Breast epithelium (tissue), 4 donors: ENCODE data around the gene KLHL29. TPM values are rescaled to one million over a fixed set of nuclear protein-coding genes. Genes with fewer than 3 reads are reported as not detected.

Source experiments
- DNase-seq, 2 donors: peaks; one replicate each; pipeline ENCODE4 v3.0.0-alpha.2; 2019; ENCODE audit warnings: low spot score in 2 of 2
- H3K27ac ChIP-seq, 2 donors: fragments of 200-600 bp; sonication (generic) in 1 of 2; one replicate each; pipeline ENCODE4 v1.5.1; 2016 to 2019; ENCODE audit warnings: mild to moderate bottlenecking in 1 of 2
- H3K27me3 ChIP-seq, 2 donors: fragments of 200-600 bp; sonication (generic) in 1 of 2; one replicate each; pipeline versions ENCODE4 v1.5.1 to v1.6.0; 2017 to 2019; ENCODE audit warnings: control low read depth in 1 of 2, mild to moderate bottlenecking in 1 of 2
- H3K36me3 ChIP-seq: fragments of 200-600 bp; one replicate; pipeline ENCODE4 v1.5.1; 2019
- H3K4me1 ChIP-seq, 2 donors: fragments of 200-600 bp; sonication (generic); one replicate each; pipeline ENCODE4 v1.5.1; 2016 to 2019; ENCODE audit warnings: control low read depth in 1 of 2
- H3K4me3 ChIP-seq, 3 donors: fragments of 200-600 bp; sonication (generic); 1 replicate in 2 of 3; 2 replicates in 1 of 3; pipeline ENCODE4 v1.5.1; 2016 to 2019; ENCODE audit warnings: mild to moderate bottlenecking in 3 of 3, moderate library complexity in 2 of 3
- H3K9me3 ChIP-seq, 2 donors: fragments of 200-600 bp; sonication (generic) in 1 of 2; one replicate each; pipeline ENCODE4 v1.5.1; 2016 to 2019; ENCODE audit warnings: control low read depth in 1 of 2
- POLR2A ChIP-seq: fragments of 450-650 bp; IDR thresholded peaks from one replicate; pipeline ENCODE4 v1.6.1; 2016; ENCODE audit warnings: antibody characterized with exemption, mild to moderate bottlenecking, moderate library complexity
- POLR2AphosphoS5 ChIP-seq, 3 donors: sonication (generic); formaldehyde crosslinking; IDR thresholded peaks; one replicate each; pipeline ENCODE4 v1.6.1; 2017; ENCODE audit warnings: antibody characterized with exemption in 3 of 3
- intact Hi-C: fragments of 100-400 bp; cut with DNase I; formaldehyde crosslinking; loops from one replicate; pipeline ENCODE4 v1.15.1; 2023; ENCODE audit warnings: low total_unique reads
- total RNA-seq, 3 donors: library from RNA; depleted of rRNA; stranded (reverse); fragments of >200 nt; gene quantifications; one replicate each; pipeline ENCODE4 v1.1.0, GENCODE V29; 2016
- TF ChIP-seq, protein P1 (sequence below), 3 donors: fragments of 450-650 bp; IDR thresholded peaks; one replicate each; pipeline ENCODE4 v1.5.1; 2016 to 2017; ENCODE audit warnings: antibody characterized with exemption in 3 of 3, mild to moderate bottlenecking in 3 of 3, moderate library complexity in 3 of 3

Gene KLHL29
- total RNA-seq, 3 donors from 2014 or later = 4.5 to 20.9 (median 14.7) TPM

DNA sequence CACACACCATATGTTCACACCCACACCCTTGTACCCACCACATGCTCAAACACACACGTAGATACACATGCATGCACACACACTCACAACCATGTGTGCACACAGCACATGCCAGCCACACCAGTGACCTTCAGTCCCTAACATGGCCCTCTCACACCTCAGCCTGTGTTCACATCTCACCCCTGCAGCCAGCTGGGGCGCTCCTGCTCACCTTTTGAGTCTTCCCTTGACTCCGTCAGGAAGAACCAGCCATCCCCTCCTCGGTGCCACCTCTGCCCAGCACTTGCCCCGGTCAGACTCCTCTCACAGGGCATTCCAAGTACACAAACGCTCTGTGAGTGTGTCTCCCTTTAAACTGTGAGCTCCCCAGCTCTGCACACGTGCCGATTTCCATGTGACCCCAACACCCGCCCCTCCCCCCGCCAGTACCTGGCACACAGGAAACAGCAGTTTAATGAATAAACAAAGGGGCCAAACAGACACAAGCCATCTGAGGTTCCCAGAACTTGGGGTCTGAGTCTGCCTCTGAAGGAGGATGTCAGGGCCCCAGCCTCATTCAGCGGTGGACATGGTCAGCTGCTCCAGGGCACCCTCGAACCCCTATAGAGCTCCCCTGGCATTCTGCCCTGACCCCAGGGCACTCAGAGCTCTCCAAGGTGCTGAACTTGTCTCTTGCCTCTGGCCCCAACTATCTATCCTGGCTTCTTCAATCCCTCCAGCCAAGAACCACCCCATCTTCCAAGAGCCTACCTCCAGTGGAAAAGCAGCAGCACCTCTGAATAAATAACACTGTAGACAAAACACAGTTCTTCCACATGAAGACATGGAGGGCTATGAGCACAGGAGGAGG lies 289.1 kb downstream of the KLHL29 start:
- no peak overlapping the region for H3K27ac ChIP-seq

DNA sequence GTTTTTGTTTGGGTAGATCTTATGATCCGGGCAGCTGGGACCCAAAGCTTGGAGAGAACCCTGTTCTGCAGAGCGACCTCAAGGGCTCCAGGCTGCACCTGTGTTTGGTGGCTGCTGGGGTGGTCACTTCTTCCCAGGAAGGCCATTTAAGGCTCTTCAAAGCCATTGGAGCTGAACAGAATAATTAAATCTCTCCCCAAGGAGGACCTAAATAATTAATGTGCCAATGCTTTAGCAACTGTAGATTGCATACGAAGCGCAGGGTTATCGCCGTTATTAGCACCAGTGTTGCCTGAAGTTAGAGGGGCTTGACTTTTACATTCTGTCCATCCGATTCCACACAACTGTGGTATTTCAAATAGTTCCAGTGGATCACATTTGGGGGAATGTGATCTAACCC lies 290.5 kb downstream of the KLHL29 start:
- Histone ChIP-seq H3K36me3 (no peaks in the 10 kb centered on the region), H3K4me1 (peaks cover 0 to 1% of the 10 kb centered on the region in 2 donors), H3K27ac (no peak overlapping the region), H3K9me3 (peaks cover 0 to 6% of the 10 kb centered on the region in 2 donors), H3K27me3 (no peaks in the 10 kb centered on the region), H3K4me3 (no peak overlapping the region)
- TF ChIP-seq POLR2A (no peak), POLR2AphosphoS5 (IDR thresholded peaks at IDR 0.05) (no peak)
- TF ChIP-seq, protein P1, sequence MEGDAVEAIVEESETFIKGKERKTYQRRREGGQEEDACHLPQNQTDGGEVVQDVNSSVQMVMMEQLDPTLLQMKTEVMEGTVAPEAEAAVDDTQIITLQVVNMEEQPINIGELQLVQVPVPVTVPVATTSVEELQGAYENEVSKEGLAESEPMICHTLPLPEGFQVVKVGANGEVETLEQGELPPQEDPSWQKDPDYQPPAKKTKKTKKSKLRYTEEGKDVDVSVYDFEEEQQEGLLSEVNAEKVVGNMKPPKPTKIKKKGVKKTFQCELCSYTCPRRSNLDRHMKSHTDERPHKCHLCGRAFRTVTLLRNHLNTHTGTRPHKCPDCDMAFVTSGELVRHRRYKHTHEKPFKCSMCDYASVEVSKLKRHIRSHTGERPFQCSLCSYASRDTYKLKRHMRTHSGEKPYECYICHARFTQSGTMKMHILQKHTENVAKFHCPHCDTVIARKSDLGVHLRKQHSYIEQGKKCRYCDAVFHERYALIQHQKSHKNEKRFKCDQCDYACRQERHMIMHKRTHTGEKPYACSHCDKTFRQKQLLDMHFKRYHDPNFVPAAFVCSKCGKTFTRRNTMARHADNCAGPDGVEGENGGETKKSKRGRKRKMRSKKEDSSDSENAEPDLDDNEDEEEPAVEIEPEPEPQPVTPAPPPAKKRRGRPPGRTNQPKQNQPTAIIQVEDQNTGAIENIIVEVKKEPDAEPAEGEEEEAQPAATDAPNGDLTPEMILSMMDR (IDR thresholded peaks at IDR 0.05) = no peak
- intact Hi-C loops = no loop called here
- DNase-seq = no peak

More for the DNA sequence above, 289.1 kb downstream of the KLHL29 start:
- no peak overlapping the region for H3K4me3 ChIP-seq
- peaks cover 0 to 6% of the 10 kb centered on the region in 2 donors for H3K9me3 ChIP-seq
- intact Hi-C loops = no loop called here
- TF ChIP-seq POLR2AphosphoS5 (IDR thresholded peaks at IDR 0.05) (no peak), POLR2A (no peak)
- TF ChIP-seq, protein P1 (IDR thresholded peaks at IDR 0.05) = no peak
- H3K27me3 ChIP-seq = no peaks in the 10 kb centered on the region
- peaks cover 0 to 12% of the 10 kb centered on the region in 2 donors for H3K4me1 ChIP-seq
- H3K36me3 ChIP-seq = no peaks in the 10 kb centered on the region
- DNase-seq = no peak

DNA sequence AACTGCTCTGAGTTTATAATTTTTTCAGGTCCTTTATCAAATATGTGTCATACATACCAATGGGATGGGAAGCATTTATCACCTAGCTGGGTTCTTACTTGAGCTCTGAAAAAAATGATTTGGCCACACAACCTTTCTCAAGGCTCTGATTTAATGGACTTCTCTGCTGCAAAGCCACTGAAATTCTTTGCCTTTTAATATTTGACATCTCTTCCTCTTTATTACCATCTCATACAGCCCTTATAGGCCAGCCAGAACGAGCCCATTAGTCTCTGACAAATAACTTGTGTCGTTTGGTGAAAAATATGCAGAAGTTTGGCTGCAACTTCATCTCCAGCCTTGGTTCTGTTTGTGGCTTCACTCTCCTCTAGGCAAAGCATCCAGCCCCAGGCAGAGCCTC lies 292.9 kb downstream of the KLHL29 start:
- TF ChIP-seq POLR2A (no peak), POLR2AphosphoS5 (IDR thresholded peaks at IDR 0.05) (no peak)
- TF ChIP-seq, protein P1 (IDR thresholded peaks at IDR 0.05) = no peak
- Histone ChIP-seq H3K9me3 (peaks cover 0 to 6% of the 10 kb centered on the region in 2 donors), H3K27ac (no peak overlapping the region), H3K4me1 (no peaks in the 10 kb centered on the region), H3K27me3 (no peaks in the 10 kb centered on the region), H3K36me3 (no peaks in the 10 kb centered on the region), H3K4me3 (no peak overlapping the region)
- intact Hi-C loops = no loop called here
- no peak for DNase-seq

DNA sequence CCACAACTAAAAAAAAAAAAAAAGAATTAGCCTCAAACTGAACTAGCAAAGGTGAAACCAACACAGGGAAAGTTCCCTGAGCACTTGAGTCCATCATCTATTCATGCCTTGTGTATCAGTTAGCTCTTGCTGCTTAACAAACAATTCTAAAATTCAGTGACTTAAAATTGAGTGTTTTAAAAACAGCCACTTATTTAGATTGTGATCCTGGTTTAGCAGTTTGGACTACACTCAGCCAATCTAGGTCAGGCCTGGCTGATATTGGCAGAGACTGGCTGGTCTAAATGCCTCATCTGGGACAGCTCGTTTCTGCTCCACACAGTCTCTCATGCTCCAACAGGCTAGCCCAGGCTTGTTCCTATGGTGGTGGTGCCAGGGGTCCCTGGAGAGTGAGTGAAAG lies 294.1 kb downstream of the KLHL29 start:
- H3K9me3 ChIP-seq = peaks cover 0 to 6% of the 10 kb centered on the region in 2 donors
- H3K36me3 ChIP-seq = no peaks in the 10 kb centered on the region
- no peak for TF ChIP-seq POLR2AphosphoS5 (IDR thresholded peaks at IDR 0.05)
- TF ChIP-seq POLR2A = no peak
- TF ChIP-seq, protein P1 (IDR thresholded peaks at IDR 0.05) = no peak
- H3K4me3 ChIP-seq = no peak overlapping the region
- intact Hi-C loops = no loop called here
- no peak for DNase-seq
- H3K4me1 ChIP-seq = no peaks in the 10 kb centered on the region
- no peaks in the 10 kb centered on the region for H3K27me3 ChIP-seq
- H3K27ac ChIP-seq = no peak overlapping the region

DNA sequence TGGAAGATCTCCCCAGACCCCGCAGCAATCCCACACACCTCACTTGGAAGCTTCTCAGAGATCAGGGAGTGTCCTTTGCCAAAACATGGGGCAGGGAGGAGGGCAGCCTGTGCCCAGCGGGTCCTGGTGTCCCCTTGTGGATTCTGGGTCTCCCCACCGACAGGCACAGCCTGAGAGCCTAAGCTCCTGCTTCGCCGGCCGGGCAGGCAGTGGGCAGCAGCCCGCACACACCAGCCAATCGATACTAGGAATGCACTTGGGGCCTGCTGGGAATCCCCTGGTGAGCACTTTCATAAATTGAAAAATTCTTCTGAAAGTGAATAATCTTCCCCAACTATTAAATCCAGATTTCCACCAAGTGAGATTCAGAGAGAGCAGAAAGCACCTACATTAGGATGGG lies 296.0 kb downstream of the KLHL29 start:
- no peaks in the 10 kb centered on the region for H3K36me3 ChIP-seq
- H3K9me3 ChIP-seq = peaks cover 0 to 6% of the 10 kb centered on the region in 2 donors
- H3K27ac ChIP-seq = no peak overlapping the region
- H3K4me3 ChIP-seq = no peak overlapping the region
- H3K27me3 ChIP-seq = no peaks in the 10 kb centered on the region
- TF ChIP-seq POLR2A (no peak), POLR2AphosphoS5 (IDR thresholded peaks at IDR 0.05) (no peak)
- TF ChIP-seq, protein P1 (IDR thresholded peaks at IDR 0.05) = no peak
- no peaks in the 10 kb centered on the region for H3K4me1 ChIP-seq
- intact Hi-C loops = no loop called here
- no peak for DNase-seq
